Ureter (tissue), 1 donor: ENCODE data around the gene MED27. TPM values are rescaled to one million over a fixed set of nuclear protein-coding genes. Genes with fewer than 3 reads are reported as not detected.
"Not testable (repeated sequence)": the region's sequence is repeated elsewhere in the genome, so short reads cannot be mapped to it uniquely, and the experiment has no call there.

Experiments used
- DNase-seq: peaks from one replicate; pipeline ENCODE4 v3.0.0-alpha.2; 2020; ENCODE audit warnings: low spot score
- total RNA-seq: library from RNA; stranded (reverse); gene quantifications from one replicate; pipeline ENCODE4 v1.2.4, GENCODE V29; 2023
- donor health status: DM: yes; HTN: yes; CAD: no.

MED27 gene
- total RNA-seq, 1 donor from 2014 or later, result 25.9 TPM

DNA sequence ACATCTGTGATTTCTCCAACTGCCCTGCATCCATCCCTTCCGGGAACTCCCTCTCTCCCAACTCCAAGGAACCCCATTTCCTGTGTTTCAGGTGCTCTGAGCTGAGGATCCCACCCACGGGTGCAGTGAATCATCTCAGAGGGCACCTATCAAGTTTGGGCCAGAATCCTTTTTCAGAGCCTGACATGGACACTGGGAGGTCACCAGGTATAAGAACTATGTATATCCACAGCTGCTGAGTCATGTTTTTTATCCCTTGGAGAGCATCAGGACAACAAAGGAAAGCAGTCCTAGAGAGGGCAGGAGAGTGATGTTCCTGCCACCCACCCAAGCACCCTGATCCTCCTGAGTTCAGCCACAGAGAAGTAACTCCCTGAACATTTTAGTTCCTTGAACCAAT is 3.8 kb downstream of the MED27 start:
- DNase-seq, result no peak

DNA sequence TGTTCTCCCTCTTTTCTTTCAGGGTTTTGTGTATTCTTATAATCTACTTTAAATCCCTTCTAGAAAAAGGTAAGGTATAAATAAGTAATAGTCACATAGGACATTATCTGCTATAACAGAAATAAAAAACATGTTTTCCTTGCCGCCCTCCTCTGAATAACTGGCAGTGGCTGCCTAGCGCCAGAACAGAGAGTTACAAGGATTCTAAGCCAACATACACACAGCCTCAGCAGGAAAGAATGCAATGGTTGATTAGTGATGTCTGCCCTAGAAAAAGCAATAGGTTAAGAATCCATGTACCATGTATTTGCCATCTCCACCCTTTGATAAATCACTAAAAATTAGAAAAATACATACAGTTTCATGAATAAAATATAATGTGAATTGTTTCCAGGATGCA is 4.9 kb downstream of the MED27 start:
- no peak for DNase-seq

DNA sequence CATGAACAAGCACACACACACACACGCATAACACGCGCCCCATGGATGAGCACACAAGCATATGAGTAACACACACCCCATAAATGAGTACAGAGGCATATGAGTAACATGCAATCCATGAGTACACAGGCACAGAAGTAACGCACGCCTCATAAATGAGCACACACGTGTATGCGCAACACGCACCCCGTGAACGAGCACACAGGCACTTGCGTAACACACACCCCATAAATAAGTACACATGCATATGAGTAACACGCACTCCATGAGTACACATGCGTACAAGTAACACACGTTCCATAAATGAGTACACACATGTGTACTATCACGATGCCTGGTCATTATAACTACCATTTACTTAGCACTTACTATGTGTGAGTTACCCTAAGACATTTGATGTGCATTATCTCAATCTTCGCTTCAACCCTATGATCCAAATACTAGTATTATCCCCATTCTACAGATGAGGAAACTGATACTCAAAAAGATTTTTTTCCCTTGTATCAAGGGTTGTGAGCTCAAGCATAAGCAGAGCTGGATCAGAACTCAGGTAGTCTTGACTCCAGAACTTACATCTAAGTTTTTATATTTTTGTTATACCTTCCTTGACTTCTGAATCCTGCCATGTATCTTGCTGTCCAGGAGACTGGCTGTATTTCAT is 7.7 kb downstream of the MED27 start:
- DNase-seq, result no peak

DNA sequence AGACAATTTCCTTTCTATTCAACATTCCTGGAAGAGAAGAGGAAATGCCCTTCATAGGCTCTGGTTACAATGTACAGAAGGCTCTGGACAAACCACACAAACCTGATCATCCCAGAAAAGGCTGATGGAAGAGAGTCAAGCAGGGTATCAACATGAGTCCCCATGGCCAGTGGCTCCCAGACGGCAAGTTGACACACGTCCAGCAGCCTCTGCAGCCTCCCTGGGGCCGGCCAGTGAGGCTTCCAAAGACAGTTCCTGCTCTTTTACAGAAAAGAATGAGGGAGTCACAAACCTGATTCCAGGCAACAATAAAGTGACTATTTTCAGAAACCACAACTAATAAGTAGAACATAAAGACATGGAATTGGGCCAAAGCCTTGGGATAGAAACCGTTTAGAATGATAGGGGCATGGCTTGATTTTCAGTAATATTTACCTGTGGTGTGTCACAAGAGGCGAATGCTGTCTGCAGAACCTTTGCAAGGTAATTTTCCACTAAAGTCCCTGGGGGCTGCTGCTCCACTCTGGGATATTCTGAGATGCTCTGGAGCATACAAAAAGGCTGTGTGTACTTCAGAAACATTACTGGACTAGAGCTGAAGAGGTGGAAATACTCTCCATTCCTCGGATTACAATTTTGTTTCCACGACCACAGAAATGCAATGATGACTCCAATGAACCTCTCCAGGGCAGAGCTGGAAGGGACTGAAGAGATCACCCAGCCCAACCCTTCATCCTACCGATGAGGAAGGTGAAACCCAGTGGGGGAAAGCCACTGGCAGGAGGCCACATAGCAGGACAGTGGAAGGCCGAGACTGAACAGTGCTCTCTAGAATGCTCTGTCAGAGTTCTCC is 10.4 kb downstream of the MED27 start:
- no peak for DNase-seq

DNA sequence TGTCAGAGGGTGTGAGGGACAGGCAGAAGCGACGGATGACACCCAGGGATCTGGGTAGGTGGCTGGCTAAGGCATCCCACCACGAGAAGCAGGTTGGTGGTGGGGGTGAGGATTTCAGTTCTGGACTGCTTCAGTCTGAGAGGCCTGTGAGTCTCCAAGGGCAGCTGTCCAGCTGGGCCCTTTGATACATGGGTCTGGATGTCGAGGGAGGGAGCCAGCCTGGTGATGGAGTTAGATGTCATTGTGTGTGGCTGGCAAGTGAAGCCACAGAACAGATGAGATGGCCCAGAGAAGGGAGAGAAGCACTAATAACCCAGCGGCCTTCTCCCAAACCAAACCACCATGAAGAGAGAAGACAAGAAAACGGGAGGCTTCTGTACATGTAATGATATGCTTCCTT is 11.1 kb downstream of the MED27 start:
- DNase-seq, result no peak

DNA sequence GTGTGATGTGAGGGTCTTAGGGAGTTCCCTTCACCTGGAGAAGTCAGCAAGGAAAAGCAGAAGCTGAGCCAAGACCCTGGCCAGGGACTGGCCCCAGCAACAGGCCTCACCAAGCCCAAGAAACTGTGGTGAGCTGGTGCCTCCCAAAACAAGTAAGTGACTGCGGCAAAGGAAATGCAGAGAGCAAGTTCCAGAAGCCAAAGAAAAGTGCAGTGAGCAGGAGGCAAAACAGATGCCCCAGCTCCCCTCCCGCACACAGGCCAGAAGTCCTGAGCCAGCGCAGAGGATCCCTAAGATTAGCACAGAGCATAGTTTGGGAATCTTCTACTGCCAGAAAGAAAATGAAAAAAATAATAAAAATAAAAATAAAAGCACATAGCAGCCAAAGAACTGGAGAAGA is 13.2 kb downstream of the MED27 start:
- no peak for DNase-seq

DNA sequence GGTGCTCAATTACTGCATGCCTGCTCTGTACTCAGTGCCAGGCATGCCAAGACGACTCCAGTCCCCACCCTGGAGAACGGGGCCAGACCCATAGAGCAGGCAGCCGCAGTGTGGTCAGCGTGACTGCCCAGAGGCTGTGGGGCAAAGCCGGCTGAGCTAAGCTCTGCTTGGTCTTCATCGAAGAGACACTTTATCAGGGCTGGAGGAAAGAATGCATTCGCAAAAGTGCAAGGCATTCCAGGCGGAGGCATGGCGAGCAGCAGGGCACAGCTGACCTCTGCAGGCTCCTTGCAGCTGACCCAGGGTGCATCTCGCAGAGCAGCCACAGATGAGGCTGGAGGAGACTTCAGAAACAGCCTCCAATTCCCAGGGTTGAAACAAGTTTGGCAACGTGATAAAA is 13.6 kb downstream of the MED27 start:
- no peak for DNase-seq

DNA sequence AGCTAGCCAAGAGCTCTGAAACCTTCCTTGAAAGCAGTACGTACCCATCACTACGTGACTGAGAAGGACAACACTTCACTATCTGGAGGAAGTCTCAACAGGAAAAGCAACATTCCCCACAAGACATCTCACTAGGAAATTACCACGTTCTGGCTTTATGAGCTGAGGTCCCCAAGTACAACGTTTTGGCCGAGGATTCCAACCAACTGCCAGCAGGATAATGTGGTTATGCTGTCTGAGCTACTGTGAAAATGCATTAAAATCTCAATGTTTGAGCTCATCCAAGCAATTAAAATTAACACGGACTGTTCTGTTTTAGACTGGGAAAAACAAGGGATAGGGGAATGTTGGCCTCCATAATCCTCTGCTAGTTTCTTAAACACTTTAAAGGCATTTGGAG is 16.4 kb downstream of the MED27 start:
- no peak for DNase-seq

DNA sequence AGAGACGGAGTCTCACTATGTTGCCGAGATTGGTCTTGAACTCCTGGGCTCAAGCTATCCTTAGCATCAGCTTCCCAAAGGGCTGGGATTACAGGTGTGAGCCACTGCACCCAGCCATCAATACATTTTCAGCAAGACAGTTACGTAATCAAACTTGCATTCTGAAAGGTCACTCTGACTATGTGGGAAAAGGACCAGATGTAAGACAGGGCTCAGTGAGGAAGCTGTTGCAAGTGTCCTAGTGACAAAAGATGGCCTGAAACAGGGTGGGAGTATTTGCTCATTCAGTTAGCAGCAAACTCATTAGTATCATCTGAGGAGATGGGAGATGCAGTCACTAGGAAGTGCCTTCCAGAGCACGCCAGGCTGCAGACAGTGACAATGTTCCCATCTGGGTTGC is 16.9 kb downstream of the MED27 start:
- DNase-seq, result no peak

DNA sequence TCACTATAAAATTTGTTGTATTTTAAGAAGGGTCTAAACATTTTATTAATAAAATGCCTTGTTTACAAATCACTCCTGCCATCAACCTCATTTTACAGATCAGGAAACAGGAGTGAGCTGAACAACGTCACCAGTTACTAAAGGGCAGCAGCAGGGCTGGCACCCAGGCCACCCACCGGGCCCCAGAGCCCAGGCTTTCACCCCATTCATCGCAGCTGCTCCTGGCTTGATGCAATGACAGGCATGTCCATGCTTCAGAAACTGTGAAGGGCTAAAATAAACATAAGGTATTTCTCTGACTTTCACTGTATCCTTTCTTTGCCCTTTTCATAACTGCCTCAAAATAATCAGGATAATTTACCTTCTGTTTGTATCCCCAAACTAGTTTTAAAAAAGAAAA is 18.1 kb downstream of the MED27 start:
- DNase-seq, result no peak

DNA sequence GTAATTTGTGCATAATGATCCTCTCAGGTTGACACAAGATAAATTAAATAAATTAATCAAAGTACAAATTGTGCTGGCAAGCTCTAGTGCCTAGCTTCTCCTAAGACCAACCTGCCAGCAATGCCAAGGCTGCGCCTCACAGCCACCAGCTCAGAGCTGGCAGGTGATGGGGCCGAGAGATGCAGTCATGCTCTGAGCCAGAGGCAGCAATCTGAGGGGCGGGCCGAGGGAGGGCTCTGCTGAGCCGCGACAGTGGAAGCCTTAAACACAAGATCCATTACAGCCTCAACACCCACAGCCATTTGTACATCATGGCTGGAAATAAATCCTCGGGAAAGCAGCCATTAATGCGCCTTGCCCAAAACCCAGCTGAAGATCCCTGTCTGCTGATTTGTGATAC is 20.3 kb downstream of the MED27 start:
- no peak for DNase-seq

DNA sequence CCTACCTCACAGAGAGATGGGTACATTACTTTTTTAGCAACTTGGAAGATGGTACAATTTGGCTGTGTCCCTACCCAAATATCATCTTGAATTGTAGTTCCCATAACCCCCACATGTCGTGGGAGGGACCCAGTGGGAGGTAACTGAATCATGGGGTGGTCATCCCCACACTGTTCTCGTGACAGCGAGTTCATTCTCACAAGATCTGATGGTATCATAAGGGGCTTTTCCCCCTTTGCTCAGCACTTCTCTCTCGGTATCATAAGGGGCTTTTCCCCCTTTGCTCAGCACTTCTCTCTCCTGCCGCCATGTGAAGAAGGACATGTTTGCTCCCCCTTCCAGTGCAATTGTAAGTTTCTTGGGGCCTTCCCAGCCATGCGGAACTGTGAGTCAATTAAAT is 21.4 kb downstream of the MED27 start:
- not testable (repeated sequence) for DNase-seq

DNA sequence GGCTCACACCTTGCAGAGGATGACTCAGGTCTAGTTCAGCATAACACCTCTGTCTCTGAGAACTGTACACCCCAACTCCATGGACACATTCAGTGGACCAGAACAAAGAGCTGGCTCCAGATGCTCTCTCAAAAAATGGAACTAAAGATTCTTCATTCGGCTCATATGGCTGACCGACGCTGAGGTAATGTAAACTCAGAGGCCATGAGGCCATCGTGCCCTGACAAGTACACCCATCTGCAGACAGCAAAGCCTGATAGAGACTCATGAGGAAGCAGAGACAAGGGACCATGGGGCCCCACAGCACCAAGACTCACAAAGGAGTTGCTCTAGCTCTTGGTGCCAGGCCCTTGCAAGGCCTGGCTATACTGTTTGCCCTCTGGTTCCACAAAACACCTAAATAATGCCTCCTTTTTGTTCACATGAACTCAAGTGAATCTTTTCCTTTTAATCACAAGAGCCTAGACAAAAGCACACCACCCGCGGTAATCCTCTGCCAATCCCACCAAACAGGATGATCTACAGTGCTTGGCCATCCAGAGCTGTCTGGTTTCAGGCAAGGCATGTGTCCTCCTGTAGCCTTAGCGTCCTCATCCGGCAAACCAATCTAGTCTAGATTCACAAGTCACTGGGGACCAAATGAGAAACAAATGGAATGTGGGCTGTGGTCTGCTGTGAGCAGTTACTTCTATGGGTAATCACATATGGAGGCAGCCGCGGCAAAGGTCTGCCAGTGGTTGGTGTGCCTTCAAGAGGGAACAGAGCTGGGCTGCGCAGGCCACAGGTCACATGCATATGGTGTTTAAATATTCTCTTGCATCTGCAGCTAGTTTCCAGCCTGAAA is 22.7 kb downstream of the MED27 start:
- DNase-seq, result no peak

DNA sequence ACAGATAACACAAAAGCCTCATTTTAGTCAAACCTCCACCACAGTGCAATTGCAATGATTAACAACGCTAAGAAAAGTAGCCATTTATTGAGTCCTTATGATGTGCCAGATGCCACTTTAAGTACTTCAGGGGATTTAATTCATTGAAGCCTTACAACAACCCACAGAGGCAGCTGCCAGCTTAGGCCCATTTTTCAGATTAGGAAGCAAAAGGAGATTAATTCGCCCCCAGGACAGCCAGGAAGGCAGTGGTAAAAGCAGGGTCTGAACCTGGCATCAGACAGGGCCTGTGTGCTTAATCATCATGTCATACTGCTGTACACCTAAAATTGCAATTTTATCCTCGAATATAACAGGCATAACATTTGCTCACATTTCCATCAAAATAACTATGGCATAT is 23.9 kb downstream of the MED27 start:
- no peak for DNase-seq

DNA sequence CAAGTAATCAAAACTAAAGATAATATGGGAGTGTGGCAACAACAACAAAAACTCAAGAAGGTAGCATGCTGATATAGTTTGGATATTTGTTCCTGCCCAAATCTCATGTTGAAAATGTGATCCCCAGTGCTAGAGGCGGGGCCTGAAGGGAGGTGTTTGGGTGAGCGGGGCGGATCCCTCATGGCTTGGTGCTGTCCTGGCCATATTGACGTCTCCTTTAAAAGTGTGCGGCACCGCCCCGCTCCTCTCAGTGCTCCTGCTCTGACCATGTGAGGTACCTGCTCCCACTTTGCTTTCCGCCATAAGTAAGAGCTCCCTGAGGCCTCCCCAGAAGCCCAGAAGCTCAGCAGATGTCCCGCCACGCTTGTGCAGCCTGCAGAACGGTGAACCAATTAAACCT is 25.6 kb downstream of the MED27 start:
- DNase-seq, result no peak

DNA sequence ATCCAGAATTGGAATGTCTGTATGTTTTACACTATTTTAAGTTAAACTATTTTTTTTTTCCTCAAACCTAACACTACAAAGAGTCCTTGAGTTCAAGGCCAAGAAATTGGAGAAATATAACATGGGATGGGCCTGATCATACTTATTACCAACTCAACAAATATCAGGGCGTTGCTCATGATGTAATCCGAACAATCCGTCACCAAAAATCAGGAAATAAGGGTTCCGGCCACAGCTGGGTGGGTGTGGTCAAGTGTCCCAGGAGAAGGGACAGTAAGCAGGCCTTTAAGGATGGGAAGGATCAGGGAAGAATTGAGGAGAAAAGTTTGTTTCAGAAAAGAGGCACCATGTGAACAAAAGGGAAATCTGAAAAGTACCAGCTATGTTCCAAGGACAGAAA is 29.8 kb downstream of the MED27 start:
- no peak for DNase-seq

DNA sequence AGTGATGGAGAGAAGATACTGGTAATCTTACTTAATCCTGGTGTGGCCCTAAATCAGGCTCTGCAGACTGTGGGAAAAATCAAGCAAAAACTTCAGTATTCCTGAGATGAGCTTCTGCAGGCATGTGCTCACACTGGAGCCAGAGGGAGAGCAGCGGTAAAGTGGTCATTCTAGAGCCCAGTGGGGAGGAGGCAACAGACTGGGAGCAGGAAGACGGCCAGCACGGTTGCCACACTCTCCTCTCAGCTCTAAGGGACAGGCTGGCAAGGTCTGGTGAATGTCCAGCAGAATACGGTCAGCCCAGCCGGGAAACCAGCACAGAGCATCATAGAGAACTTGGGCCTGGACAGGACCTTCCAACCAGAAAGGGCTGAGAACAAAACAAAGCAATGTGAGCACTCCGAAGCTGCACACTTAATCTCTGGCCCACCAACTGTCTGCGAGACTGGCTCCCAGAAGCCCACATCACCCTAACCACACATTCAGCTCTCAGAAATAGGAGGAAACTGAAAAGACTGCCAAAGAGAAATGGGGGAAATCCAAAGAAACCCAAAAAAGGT is 30.3 kb downstream of the MED27 start:
- no peak for DNase-seq

DNA sequence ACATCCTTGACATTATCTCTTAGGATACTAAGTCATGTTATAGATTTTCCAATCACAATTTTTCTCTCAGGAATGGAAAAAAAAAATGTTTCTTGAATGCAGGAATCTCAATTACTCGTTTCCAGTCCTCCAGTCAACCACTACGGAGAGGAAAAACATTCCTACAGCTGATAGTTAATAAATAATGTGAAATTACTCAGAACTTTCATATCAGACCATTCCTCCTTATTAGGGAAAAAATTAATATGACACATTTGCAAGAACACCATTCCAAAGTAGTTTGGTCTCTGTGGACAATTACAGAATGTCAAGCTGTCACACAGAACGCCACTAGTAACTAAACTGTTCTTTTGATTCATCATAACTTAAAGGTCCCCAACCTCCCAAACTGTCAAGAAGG is 31.5 kb downstream of the MED27 start:
- DNase-seq, result no peak

DNA sequence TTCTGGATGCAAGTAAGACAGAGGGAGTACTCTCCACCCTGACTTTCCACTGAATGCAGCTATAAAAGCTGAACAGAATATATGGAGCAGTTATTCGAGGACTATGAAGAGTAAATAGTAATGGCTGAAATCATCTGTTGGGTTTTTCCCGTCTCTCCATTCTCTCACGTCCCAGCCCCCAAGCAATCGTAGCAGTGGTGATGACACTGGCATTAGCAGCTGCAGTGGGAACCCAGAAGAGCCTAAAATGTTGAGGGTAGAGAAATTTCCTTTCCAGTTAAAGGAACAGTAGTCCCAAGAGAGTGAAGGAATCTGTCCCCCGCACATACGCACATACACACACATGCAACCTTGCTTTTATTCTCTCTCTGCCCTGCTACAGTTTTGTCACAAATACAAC is 33.2 kb downstream of the MED27 start:
- DNase-seq, result no peak

DNA sequence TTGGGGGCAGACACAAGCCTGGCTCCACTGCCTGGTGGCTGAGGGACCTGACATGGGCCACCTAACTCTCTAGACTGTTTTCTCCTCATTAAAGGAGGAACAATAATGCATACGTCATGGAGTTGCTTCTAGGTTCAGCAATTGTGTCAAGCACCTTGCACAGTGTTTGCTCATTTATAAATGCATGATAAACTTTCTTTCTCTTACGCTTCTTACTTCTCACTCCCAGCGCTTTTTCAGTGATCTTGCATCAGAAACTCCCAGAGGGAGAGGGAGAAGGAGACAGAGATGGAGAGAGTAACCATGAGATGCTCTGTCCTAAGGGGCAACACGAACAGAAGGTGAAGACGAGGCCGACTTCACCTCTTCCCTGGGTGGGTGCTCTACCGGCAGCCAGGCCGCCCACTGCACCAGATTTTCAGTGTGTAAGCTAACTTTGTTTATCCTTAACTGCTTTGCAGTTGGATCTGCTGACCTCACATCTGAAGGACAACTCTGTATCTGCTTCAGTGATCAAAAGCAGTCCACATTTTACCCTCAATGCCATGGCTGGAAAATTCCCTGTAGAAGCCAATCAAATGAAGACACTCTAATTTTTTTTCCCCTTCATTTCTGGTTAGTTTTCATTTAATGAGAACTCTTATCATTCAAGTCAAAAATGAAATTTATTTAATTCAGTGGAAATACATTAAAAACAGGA is 35.3 kb downstream of the MED27 start:
- DNase-seq, result no peak

DNA sequence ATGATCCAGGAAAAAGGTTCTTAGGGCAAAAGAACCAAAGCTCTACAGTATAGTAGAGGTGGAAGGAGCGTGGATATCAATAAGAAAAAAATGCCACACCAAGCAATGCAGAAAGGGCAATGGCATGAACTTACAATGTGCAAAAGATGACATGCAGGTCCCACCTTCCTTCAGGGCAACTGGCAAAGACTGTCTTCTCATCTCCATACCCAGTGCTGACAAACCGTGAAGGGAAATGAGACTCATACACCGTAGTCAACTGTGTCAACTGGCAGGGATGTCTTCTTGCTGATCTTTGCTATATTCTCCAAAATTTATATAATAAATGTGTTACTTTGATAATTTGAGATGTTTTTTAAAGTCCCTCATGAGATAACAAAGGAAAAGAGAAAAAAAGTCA is 36.0 kb downstream of the MED27 start:
- DNase-seq, result no peak

DNA sequence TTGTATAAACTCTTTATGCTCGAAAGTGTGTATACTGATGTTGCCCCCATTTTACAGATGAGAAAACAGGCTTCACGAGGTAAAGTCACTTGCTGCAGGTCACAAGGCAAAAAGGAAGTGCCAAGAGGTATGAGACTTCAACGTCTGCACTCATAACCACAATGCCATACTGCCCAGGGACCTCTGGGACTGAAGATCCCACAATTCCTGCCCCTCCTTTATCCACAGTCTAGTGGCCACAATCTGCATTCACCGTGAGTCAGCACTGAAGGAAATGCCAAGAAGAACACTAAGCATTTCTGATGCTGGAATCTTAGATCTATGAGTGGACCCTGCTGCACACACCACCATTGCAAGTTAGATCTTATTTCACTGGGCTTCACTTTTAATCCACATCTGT is 37.3 kb downstream of the MED27 start:
- DNase-seq, result no peak
